GM19397 (cell line): ENCODE data around the gene NLRP9.

ENCODE experiments used
- ATAC-seq: cut with Tn5 transposase; IDR thresholded peaks from one replicate; pipeline ENCODE4 v1.9.1; 2021; ENCODE audit warnings: mild to moderate bottlenecking, moderate library complexity; ENCODE audit not compliant: unreplicated experiment

NLRP9 gene

GRCh38 chr19:55674841-55675660, 63.2 kb downstream of the NLRP9 start, which contains the start of gene EPN1:
Gene EPN1 (plus strand): TSS chr19:55675226. CDS start chr19:55678628, 3,402 bp downstream.
- peak; percentile 73 for ATAC-seq

GRCh38 chr19:55674459-55674840, 63.8 kb downstream of the NLRP9 start:
- ATAC-seq, result no peak

- ATAC-seq, result no peak
Measured at GRCh38 chr19:55673889-55674288, 64.3 kb downstream of the NLRP9 start.

- ATAC-seq, result no peak
Measured at GRCh38 chr19:55673465-55673864, 64.7 kb downstream of the NLRP9 start.

- no peak for ATAC-seq
Measured at GRCh38 chr19:55672418-55672817, 65.8 kb downstream of the NLRP9 start.

- no peak for ATAC-seq
Measured at GRCh38 chr19:55671054-55671378, 67.2 kb downstream of the NLRP9 start.

- no peak for ATAC-seq
Measured at GRCh38 chr19:55670280-55671053, 67.7 kb downstream of the NLRP9 start.

GRCh38 chr19:55669418-55670279, 68.6 kb downstream of the NLRP9 start:
- ATAC-seq, result no peak

GRCh38 chr19:55668603-55669348, 69.4 kb downstream of the NLRP9 start:
- ATAC-seq, result no peak

- no peak for ATAC-seq
Measured at GRCh38 chr19:55667958-55668357, 70.2 kb downstream of the NLRP9 start.

- ATAC-seq, result no peak
Measured at GRCh38 chr19:55667511-55667910, 70.7 kb downstream of the NLRP9 start.

- ATAC-seq, result no peak
Measured at GRCh38 chr19:55667006-55667381, 71.2 kb downstream of the NLRP9 start.

GRCh38 chr19:55666343-55667005, 71.7 kb downstream of the NLRP9 start:
- ATAC-seq, result no peak

- ATAC-seq, result no peak
Measured at GRCh38 chr19:55663846-55664536, 74.2 kb downstream of the NLRP9 start.

- no peak for ATAC-seq
Measured at GRCh38 chr19:55661826-55662225, 76.4 kb downstream of the NLRP9 start.

- ATAC-seq, result no peak
Measured at GRCh38 chr19:55660991-55661390, 77.2 kb downstream of the NLRP9 start.

GRCh38 chr19:55660404-55660803, 77.8 kb downstream of the NLRP9 start:
- ATAC-seq, result no peak

- no peak for ATAC-seq
Measured at GRCh38 chr19:55659822-55660221, 78.4 kb downstream of the NLRP9 start.

GRCh38 chr19:55658846-55659459, 79.2 kb downstream of the NLRP9 start:
- ATAC-seq, result no peak
